ENCODE measurements around the gene GTF2H1.

DNA sequence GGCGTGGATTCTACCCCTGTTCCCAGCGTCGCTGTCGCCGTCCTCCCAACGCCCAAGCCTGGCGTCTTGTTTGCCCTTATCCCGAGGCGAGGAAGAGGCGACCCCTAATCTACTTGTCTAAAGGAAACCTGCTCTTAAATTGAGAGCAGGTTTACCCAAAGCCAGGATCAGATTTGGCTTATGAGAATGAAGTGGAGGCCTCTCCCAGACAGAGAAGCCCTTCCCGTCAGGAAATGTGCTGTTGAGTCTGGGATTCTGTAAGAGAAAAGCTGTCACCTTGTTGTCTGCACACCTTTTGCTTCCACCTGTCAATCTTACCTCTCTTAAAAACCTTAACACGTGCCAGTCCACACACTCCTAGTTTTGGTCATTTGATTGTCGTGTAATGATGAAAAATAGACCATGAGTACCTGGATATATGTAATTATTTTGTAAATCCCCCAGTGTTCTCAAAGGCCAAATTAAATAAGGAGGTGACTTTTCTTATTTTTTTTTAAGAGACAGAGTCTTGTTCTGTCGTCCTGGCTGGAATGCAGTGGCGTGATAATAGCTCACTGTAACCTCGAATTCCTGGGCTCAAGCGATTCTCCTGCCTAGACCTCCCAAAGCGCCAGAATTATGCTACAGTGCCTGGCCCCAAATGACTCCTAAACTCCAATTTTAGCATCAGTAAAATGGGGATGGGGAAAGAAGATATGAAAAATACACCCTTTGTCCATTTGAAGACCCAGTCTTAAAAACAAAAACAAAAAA lies 627 bp downstream of the GTF2H1 start:
- TF ChIP-seq, protein P1, sequence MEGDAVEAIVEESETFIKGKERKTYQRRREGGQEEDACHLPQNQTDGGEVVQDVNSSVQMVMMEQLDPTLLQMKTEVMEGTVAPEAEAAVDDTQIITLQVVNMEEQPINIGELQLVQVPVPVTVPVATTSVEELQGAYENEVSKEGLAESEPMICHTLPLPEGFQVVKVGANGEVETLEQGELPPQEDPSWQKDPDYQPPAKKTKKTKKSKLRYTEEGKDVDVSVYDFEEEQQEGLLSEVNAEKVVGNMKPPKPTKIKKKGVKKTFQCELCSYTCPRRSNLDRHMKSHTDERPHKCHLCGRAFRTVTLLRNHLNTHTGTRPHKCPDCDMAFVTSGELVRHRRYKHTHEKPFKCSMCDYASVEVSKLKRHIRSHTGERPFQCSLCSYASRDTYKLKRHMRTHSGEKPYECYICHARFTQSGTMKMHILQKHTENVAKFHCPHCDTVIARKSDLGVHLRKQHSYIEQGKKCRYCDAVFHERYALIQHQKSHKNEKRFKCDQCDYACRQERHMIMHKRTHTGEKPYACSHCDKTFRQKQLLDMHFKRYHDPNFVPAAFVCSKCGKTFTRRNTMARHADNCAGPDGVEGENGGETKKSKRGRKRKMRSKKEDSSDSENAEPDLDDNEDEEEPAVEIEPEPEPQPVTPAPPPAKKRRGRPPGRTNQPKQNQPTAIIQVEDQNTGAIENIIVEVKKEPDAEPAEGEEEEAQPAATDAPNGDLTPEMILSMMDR (IDR thresholded peaks at IDR 0.05): no peak
- no peak for TF ChIP-seq POLR2AphosphoS5 (IDR thresholded peaks at IDR 0.05)
- TF ChIP-seq POLR2A (IDR thresholded peaks at IDR 0.05): no peak
